GM19463 (cell line): Measurements from ENCODE around the gene FKBP3.

Source experiments
- ATAC-seq: cut with Tn5 transposase; IDR thresholded peaks from one replicate; pipeline ENCODE4 v1.9.1; 2021; ENCODE audit warnings: mild to moderate bottlenecking, moderate library complexity; ENCODE audit not compliant: unreplicated experiment

FKBP3 gene

GRCh38 chr14:45065956-45066355, 68.3 kb downstream of the FKBP3 start:
- ATAC-seq: no peak
